C4-2B (cell line): ENCODE data around the gene TPO.

Source experiments
- ZFX ChIP-seq: fragments of 450-650 bp; IDR thresholded peaks from 2 replicates; pipeline ENCODE4 v1.6.1; 2017
- TF ChIP-seq, protein P1 (sequence below): fragments of 450-650 bp; conservative IDR thresholded peaks from 2 replicates; pipeline ENCODE4 v1.5.1; 2017; ENCODE audit warnings: mild to moderate bottlenecking

DNA sequence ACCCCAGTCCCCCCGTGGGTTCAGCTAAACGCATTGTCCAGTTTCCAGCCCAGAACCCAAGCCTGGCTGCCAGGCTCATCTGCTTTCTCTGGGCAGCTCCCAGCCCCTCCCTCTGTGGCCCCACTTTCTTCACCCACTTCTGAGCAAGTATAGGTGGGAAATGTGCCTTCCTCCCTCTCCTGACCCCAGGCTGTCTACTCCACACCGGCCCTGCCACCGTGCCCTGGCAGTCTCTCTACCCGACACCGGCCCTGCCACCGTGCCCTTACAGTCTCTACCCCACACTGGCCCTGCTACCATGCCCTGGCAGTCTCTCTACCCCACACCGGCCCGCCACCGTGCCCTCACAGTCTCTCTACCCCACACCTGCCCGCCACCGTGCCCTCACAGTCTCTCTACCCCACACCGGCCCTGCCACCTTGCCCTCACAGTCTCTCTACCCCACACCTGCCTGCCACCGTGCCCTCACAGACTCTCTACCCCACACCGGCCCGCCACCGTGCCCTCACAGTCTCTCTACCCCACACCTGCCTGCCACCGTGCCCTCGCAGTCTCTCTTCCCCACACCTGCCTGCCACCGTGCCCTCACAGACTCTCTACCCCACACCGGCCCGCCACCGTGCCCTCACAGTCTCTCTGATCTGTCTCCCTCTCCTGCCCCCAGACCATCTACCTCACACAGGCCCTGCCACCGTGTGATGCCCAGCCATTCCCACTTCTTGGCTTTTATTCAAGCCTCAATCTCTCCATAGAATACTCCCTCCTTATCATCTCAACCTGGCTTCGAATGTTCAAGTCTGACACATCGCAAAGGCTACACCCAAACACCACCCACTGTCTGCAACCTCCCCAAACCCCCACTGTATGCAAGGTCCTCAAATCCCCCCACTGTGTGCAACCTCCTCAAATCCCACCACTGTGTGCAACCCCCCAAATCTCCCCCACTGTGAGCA lies 108.9 kb downstream of the TPO start:
- TF ChIP-seq, protein P1, sequence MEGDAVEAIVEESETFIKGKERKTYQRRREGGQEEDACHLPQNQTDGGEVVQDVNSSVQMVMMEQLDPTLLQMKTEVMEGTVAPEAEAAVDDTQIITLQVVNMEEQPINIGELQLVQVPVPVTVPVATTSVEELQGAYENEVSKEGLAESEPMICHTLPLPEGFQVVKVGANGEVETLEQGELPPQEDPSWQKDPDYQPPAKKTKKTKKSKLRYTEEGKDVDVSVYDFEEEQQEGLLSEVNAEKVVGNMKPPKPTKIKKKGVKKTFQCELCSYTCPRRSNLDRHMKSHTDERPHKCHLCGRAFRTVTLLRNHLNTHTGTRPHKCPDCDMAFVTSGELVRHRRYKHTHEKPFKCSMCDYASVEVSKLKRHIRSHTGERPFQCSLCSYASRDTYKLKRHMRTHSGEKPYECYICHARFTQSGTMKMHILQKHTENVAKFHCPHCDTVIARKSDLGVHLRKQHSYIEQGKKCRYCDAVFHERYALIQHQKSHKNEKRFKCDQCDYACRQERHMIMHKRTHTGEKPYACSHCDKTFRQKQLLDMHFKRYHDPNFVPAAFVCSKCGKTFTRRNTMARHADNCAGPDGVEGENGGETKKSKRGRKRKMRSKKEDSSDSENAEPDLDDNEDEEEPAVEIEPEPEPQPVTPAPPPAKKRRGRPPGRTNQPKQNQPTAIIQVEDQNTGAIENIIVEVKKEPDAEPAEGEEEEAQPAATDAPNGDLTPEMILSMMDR = no peak
- no peak for TF ChIP-seq ZFX
